HEK293 (cell line): ENCODE results near the gene LCN10.

ENCODE experiments used
- CTCF ChIP-seq: fragments of 450-650 bp; formaldehyde crosslinking; IDR thresholded peaks from 2 replicates; pipeline ENCODE4 v1.5.1; 2016; ENCODE audit warnings: missing biosample characterization, missing genetic modification characterization
- FEZF1 ChIP-seq: fragments of 450-650 bp; formaldehyde crosslinking; IDR thresholded peaks from 2 replicates; pipeline ENCODE4 v1.5.1; 2016; ENCODE audit warnings: missing biosample characterization, missing genetic modification characterization
- GLIS1 ChIP-seq: fragments of 450-650 bp; formaldehyde crosslinking; IDR thresholded peaks from 2 replicates; pipeline ENCODE4 v1.5.1; 2016; ENCODE audit warnings: missing biosample characterization, missing genetic modification characterization
- KLF9 ChIP-seq: fragments of 450-650 bp; formaldehyde crosslinking; IDR thresholded peaks from 2 replicates; pipeline ENCODE4 v1.5.1; 2016; ENCODE audit warnings: missing biosample characterization, missing genetic modification characterization, low read depth
- ZFP3 ChIP-seq: fragments of 450-650 bp; formaldehyde crosslinking; IDR thresholded peaks from 2 replicates; pipeline ENCODE4 v1.5.1; 2016; ENCODE audit warnings: low read depth, missing biosample characterization, missing genetic modification characterization
- ZNF138 ChIP-seq: fragments of 450-650 bp; formaldehyde crosslinking; IDR thresholded peaks from 2 replicates; pipeline ENCODE4 v1.5.1; 2016; ENCODE audit warnings: missing biosample characterization, missing genetic modification characterization, borderline replicate concordance
- ZNF211 ChIP-seq: fragments of 450-650 bp; formaldehyde crosslinking; IDR thresholded peaks from 2 replicates; pipeline ENCODE4 v1.5.1; 2016; ENCODE audit warnings: low read depth, missing biosample characterization, missing genetic modification characterization
- ZNF664 ChIP-seq: fragments of 450-650 bp; formaldehyde crosslinking; IDR thresholded peaks from 2 replicates; pipeline ENCODE4 v1.5.1; 2016; ENCODE audit warnings: missing biosample characterization, missing genetic modification characterization

- TF ChIP-seq CTCF (tag by site-specific recombination) = no peak
- TF ChIP-seq GLIS1 (tag by site-specific recombination) = no peak
- no peak for TF ChIP-seq FEZF1 (tag by site-specific recombination)
- no peak for TF ChIP-seq KLF9 (tag by site-specific recombination)
- TF ChIP-seq ZFP3 (tag by site-specific recombination) = no peak
- no peak for TF ChIP-seq ZNF664
- TF ChIP-seq ZNF211 (tag by site-specific recombination) = no peak
- TF ChIP-seq ZNF138 (tag by site-specific recombination) = no peak
Measured at GRCh38 chr9:136757751-136758140, 15.0 kb upstream of the LCN10 start.
